Measurements from ENCODE around the gene PCLO.

PCLO gene

GRCh38 chr7:82975811-82976468, 186.7 kb downstream of the PCLO start:
- Histone ChIP-seq H3K27me3 (ENCODE audit: control insufficient read depth, insufficient read depth, low read length, poor library complexity, severe bottlenecking) (no peaks in the 10 kb centered on the region), H3K4me3 (ENCODE audit: insufficient read depth, low read depth, low read length) (no peak overlapping the region), H3K36me3 (ENCODE audit: control insufficient read depth, insufficient read depth, low read length) (no peaks in the 10 kb centered on the region), H3K27ac (ENCODE audit: insufficient read depth, low read depth, low read length, poor library complexity, severe bottlenecking) (no peak overlapping the region), H3K4me1 (ENCODE audit: control insufficient read depth, insufficient read depth, low read length) (no peaks in the 10 kb centered on the region), H3K9me3 (ENCODE audit: control insufficient read depth, low read length) (no peaks in the 10 kb centered on the region)
- WGBS, 2 experiments: 92 to 96% methylated on average over 2 of the region's 2 CpGs

GRCh38 chr7:82972135-82972534, 190.5 kb downstream of the PCLO start:
- no peaks in the 10 kb centered on the region for H3K4me1 ChIP-seq (ENCODE audit: control insufficient read depth, insufficient read depth, low read length)
- WGBS, 2 experiments: 91 to 100% methylated on average over 1 of the region's 1 CpG

GRCh38 chr7:82965088-82966036, 197.3 kb downstream of the PCLO start:
- no peak overlapping the region for H3K27ac ChIP-seq (ENCODE audit: insufficient read depth, low read depth, low read length, poor library complexity, severe bottlenecking)
- H3K36me3 ChIP-seq (ENCODE audit: control insufficient read depth, insufficient read depth, low read length): no peaks in the 10 kb centered on the region
- WGBS, 2 experiments: 83 to 92% methylated on average over 1 of the region's 2 CpGs
- H3K9me3 ChIP-seq (ENCODE audit: control insufficient read depth, low read length): no peaks in the 10 kb centered on the region
- H3K27me3 ChIP-seq (ENCODE audit: control insufficient read depth, insufficient read depth, low read length, poor library complexity, severe bottlenecking): no peaks in the 10 kb centered on the region
- H3K4me3 ChIP-seq (ENCODE audit: insufficient read depth, low read depth, low read length): no peak overlapping the region
- no peaks in the 10 kb centered on the region for H3K4me1 ChIP-seq (ENCODE audit: control insufficient read depth, insufficient read depth, low read length)

More at GRCh38 chr7:82972135-82972534, 190.5 kb downstream of the PCLO start:
- H3K36me3 ChIP-seq (ENCODE audit: control insufficient read depth, insufficient read depth, low read length): no peaks in the 10 kb centered on the region
- no peaks in the 10 kb centered on the region for H3K9me3 ChIP-seq (ENCODE audit: control insufficient read depth, low read length)
- H3K4me3 ChIP-seq (ENCODE audit: insufficient read depth, low read depth, low read length): no peak overlapping the region
- no peaks in the 10 kb centered on the region for H3K27me3 ChIP-seq (ENCODE audit: control insufficient read depth, insufficient read depth, low read length, poor library complexity, severe bottlenecking)
- H3K27ac ChIP-seq (ENCODE audit: insufficient read depth, low read depth, low read length, poor library complexity, severe bottlenecking): no peak overlapping the region

- Histone ChIP-seq H3K27ac (ENCODE audit: insufficient read depth, low read depth, low read length, poor library complexity, severe bottlenecking) (no peak overlapping the region), H3K9me3 (ENCODE audit: control insufficient read depth, low read length) (no peaks in the 10 kb centered on the region), H3K36me3 (ENCODE audit: control insufficient read depth, insufficient read depth, low read length) (no peaks in the 10 kb centered on the region), H3K27me3 (ENCODE audit: control insufficient read depth, insufficient read depth, low read length, poor library complexity, severe bottlenecking) (no peaks in the 10 kb centered on the region), H3K4me1 (ENCODE audit: control insufficient read depth, insufficient read depth, low read length) (no peaks in the 10 kb centered on the region), H3K4me3 (ENCODE audit: insufficient read depth, low read depth, low read length) (no peak overlapping the region)
- 88 to 96% methylated on average over 1 of the region's 1 CpG for WGBS, 2 experiments
Observed at GRCh38 chr7:82964150-82964882, 198.4 kb downstream of the PCLO start.

GRCh38 chr7:82961240-82961639, 201.4 kb downstream of the PCLO start:
- no peaks in the 10 kb centered on the region for H3K27me3 ChIP-seq (ENCODE audit: control insufficient read depth, insufficient read depth, low read length, poor library complexity, severe bottlenecking)
- no peak overlapping the region for H3K4me3 ChIP-seq (ENCODE audit: insufficient read depth, low read depth, low read length)
- no peak overlapping the region for H3K27ac ChIP-seq (ENCODE audit: insufficient read depth, low read depth, low read length, poor library complexity, severe bottlenecking)
- 96 to 97% methylated on average over 3 of the region's 3 CpGs for WGBS, 2 experiments
- H3K9me3 ChIP-seq (ENCODE audit: control insufficient read depth, low read length): no peaks in the 10 kb centered on the region
- H3K36me3 ChIP-seq (ENCODE audit: control insufficient read depth, insufficient read depth, low read length): no peaks in the 10 kb centered on the region
- no peaks in the 10 kb centered on the region for H3K4me1 ChIP-seq (ENCODE audit: control insufficient read depth, insufficient read depth, low read length)

GRCh38 chr7:82959528-82959927, 203.2 kb downstream of the PCLO start:
- Histone ChIP-seq H3K27ac (ENCODE audit: insufficient read depth, low read depth, low read length, poor library complexity, severe bottlenecking) (no peak overlapping the region), H3K27me3 (ENCODE audit: control insufficient read depth, insufficient read depth, low read length, poor library complexity, severe bottlenecking) (no peaks in the 10 kb centered on the region), H3K4me1 (ENCODE audit: control insufficient read depth, insufficient read depth, low read length) (no peaks in the 10 kb centered on the region), H3K9me3 (ENCODE audit: control insufficient read depth, low read length) (no peaks in the 10 kb centered on the region), H3K36me3 (ENCODE audit: control insufficient read depth, insufficient read depth, low read length) (no peaks in the 10 kb centered on the region), H3K4me3 (ENCODE audit: insufficient read depth, low read depth, low read length) (no peak overlapping the region)
- WGBS, 2 experiments: 79 to 93% methylated on average over 1 to 2 of the region's 2 CpGs

- Histone ChIP-seq H3K9me3 (ENCODE audit: control insufficient read depth, low read length) (no peaks in the 10 kb centered on the region), H3K4me3 (ENCODE audit: insufficient read depth, low read depth, low read length) (no peak overlapping the region), H3K27me3 (ENCODE audit: control insufficient read depth, insufficient read depth, low read length, poor library complexity, severe bottlenecking) (no peaks in the 10 kb centered on the region), H3K4me1 (ENCODE audit: control insufficient read depth, insufficient read depth, low read length) (no peaks in the 10 kb centered on the region), H3K27ac (ENCODE audit: insufficient read depth, low read depth, low read length, poor library complexity, severe bottlenecking) (no peak overlapping the region), H3K36me3 (ENCODE audit: control insufficient read depth, insufficient read depth, low read length) (no peaks in the 10 kb centered on the region)
- WGBS, 2 experiments: 92 to 100% methylated on average over 1 of the region's 1 CpG
Observed at GRCh38 chr7:82957521-82957920, 205.2 kb downstream of the PCLO start.

GRCh38 chr7:82953324-82954027, 209.2 kb downstream of the PCLO start:
- Histone ChIP-seq H3K9me3 (ENCODE audit: control insufficient read depth, low read length) (no peaks in the 10 kb centered on the region), H3K4me3 (ENCODE audit: insufficient read depth, low read depth, low read length) (no peak overlapping the region), H3K27ac (ENCODE audit: insufficient read depth, low read depth, low read length, poor library complexity, severe bottlenecking) (no peak overlapping the region), H3K4me1 (ENCODE audit: control insufficient read depth, insufficient read depth, low read length) (no peaks in the 10 kb centered on the region), H3K36me3 (ENCODE audit: control insufficient read depth, insufficient read depth, low read length) (no peaks in the 10 kb centered on the region), H3K27me3 (ENCODE audit: control insufficient read depth, insufficient read depth, low read length, poor library complexity, severe bottlenecking) (no peaks in the 10 kb centered on the region)
- 95 to 97% methylated on average over 6 of the region's 6 CpGs for WGBS, 2 experiments

- no peaks in the 10 kb centered on the region for H3K36me3 ChIP-seq (ENCODE audit: control insufficient read depth, insufficient read depth, low read length)
- 89 to 94% methylated on average over 4 of the region's 4 CpGs for WGBS, 2 experiments
- no peak overlapping the region for H3K27ac ChIP-seq (ENCODE audit: insufficient read depth, low read depth, low read length, poor library complexity, severe bottlenecking)
- H3K27me3 ChIP-seq (ENCODE audit: control insufficient read depth, insufficient read depth, low read length, poor library complexity, severe bottlenecking): no peaks in the 10 kb centered on the region
- H3K9me3 ChIP-seq (ENCODE audit: control insufficient read depth, low read length): no peaks in the 10 kb centered on the region
- no peak overlapping the region for H3K4me3 ChIP-seq (ENCODE audit: insufficient read depth, low read depth, low read length)
- no peaks in the 10 kb centered on the region for H3K4me1 ChIP-seq (ENCODE audit: control insufficient read depth, insufficient read depth, low read length)
Observed at GRCh38 chr7:82950436-82950835, 212.2 kb downstream of the PCLO start.
